ENCODE measurements around the gene DPP6.
"Not testable (repeated sequence)": the region's sequence is repeated elsewhere in the genome, so short reads cannot be mapped to it uniquely, and the experiment has no call there.

DNA sequence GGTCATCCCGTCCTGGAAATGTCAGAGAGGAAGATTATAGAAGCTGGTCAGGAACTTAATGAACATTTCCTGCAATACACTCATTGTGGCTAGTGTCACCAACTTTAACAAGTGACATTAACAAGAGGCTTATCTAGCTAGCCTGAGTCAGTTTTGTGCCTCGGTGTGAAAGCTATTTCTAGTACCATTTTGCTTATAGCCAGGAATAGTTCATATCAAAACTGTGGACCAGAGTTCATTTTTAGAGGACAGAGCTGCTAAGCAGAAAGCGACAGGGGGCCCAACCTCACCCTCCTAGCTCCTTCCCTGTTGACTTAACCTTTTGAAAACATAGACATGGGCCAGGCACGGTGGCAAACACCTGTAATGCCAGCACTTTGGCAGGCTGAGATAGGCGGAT lies 76.9 kb downstream of the DPP6 start:
- TF ChIP-seq, protein P1, sequence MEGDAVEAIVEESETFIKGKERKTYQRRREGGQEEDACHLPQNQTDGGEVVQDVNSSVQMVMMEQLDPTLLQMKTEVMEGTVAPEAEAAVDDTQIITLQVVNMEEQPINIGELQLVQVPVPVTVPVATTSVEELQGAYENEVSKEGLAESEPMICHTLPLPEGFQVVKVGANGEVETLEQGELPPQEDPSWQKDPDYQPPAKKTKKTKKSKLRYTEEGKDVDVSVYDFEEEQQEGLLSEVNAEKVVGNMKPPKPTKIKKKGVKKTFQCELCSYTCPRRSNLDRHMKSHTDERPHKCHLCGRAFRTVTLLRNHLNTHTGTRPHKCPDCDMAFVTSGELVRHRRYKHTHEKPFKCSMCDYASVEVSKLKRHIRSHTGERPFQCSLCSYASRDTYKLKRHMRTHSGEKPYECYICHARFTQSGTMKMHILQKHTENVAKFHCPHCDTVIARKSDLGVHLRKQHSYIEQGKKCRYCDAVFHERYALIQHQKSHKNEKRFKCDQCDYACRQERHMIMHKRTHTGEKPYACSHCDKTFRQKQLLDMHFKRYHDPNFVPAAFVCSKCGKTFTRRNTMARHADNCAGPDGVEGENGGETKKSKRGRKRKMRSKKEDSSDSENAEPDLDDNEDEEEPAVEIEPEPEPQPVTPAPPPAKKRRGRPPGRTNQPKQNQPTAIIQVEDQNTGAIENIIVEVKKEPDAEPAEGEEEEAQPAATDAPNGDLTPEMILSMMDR (IDR thresholded peaks at IDR 0.05): not testable (repeated sequence)
- TF ChIP-seq EZH2 (IDR thresholded peaks at IDR 0.05; ENCODE audit: borderline replicate concordance, insufficient read depth, low read depth, low read length, poor library complexity, severe bottlenecking): not testable (repeated sequence)

Measured in B cell (primary cell).